OCI-LY3 (cell line): ENCODE results near the gene LSS.

Source experiments
- H2AFZ ChIP-seq: fragments of 200-600, 300-600 bp; shearing (Covaris generic); 2 replicates; pipeline ENCODE4 v1.6.0; 2014; ENCODE audit warnings: antibody characterized with exemption, low read depth, low read length
- H3K27ac ChIP-seq: fragments of 200-600, 300-600 bp; sonication (generic); 2 replicates; pipeline ENCODE4 v1.5.1; 2014; ENCODE audit warnings: mild to moderate bottlenecking, low read length, moderate library complexity, mixed read lengths
- H3K27me3 ChIP-seq: fragments of 200-600, 300-600 bp; sonication (generic); 2 replicates; pipeline ENCODE4 v1.6.1; 2014; ENCODE audit warnings: low read depth, low read length, mixed read lengths
- H3K36me3 ChIP-seq: fragments of 200-600, 300-600 bp; sonication (generic); replicated peaks from 2 replicates; pipeline ENCODE3; 2014; ENCODE audit warnings: low read depth, low read length, mixed read lengths
- H3K4me1 ChIP-seq: fragments of 300-600, 200-600 bp; sonication (generic); 2 replicates; pipeline ENCODE4 v1.6.1; 2014; ENCODE audit warnings: low read length, mixed read lengths
- H3K4me2 ChIP-seq: fragments of 200-600, 300-600 bp; sonication (generic); 2 replicates; pipeline ENCODE4 v1.6.1; 2014; ENCODE audit warnings: low read length, mixed read lengths
- H3K4me3 ChIP-seq: fragments of 300-600, 200-600 bp; sonication (generic); 2 replicates; pipeline ENCODE4 v1.5.1; 2014; ENCODE audit warnings: antibody characterized with exemption, mild to moderate bottlenecking, low read length, moderate library complexity
- H3K79me2 ChIP-seq: fragments of 300-600, 200-600 bp; shearing (Covaris generic); 2 replicates; pipeline ENCODE4 v1.6.1; 2014; ENCODE audit warnings: mild to moderate bottlenecking, low read length, mixed read lengths
- H3K9ac ChIP-seq: fragments of 300-600, 200-600 bp; shearing (Covaris generic); 2 replicates; pipeline ENCODE4 v1.6.0; 2014; ENCODE audit warnings: mild to moderate bottlenecking, low read length, moderate library complexity
- H3K9me3 ChIP-seq: fragments of 200-600, 300-600 bp; shearing (Covaris generic); 2 replicates; pipeline ENCODE4 v1.6.1; 2014; ENCODE audit warnings: low read length, mixed read lengths; ENCODE audit not compliant: insufficient read depth
- H4K20me1 ChIP-seq: fragments of 200-600, 300-600 bp; sonication (generic); 2 replicates; pipeline ENCODE4 v1.6.1; 2016; ENCODE audit warnings: low read length, mixed read lengths; ENCODE audit not compliant: insufficient read depth
- CTCF ChIP-seq: fragments of 200-600, 300-600 bp; sonication (generic); IDR thresholded peaks from 2 replicates; pipeline ENCODE4 v1.5.1; 2014; ENCODE audit warnings: antibody characterized with exemption, low read length, low read depth
- EZH2phosphoT487 ChIP-seq: fragments of 200-600 bp; shearing (Covaris generic); IDR thresholded peaks from 2 replicates; pipeline ENCODE4 v1.6.1; 2018; ENCODE audit warnings: antibody characterized with exemption, mixed run types, low read depth

LSS gene

GRCh38 chr21:46138383-46138970 lies 90.1 kb downstream of the LSS start:
- H3K79me2 ChIP-seq = no peaks in the 10 kb centered on the region
- H3K4me2 ChIP-seq = no peak overlapping the region
- no peaks in the 10 kb centered on the region for H3K36me3 ChIP-seq
- H3K9ac ChIP-seq = no peak overlapping the region
- H3K27ac ChIP-seq = no peak overlapping the region
- no peak overlapping the region for H3K4me3 ChIP-seq
- no peak overlapping the region for H2AFZ ChIP-seq
- no peaks in the 10 kb centered on the region for H3K4me1 ChIP-seq
- H3K9me3 ChIP-seq = no peaks in the 10 kb centered on the region
- H3K27me3 ChIP-seq = no peaks in the 10 kb centered on the region
- H4K20me1 ChIP-seq = no peaks in the 10 kb centered on the region
- TF ChIP-seq EZH2phosphoT487 = no peak
- TF ChIP-seq CTCF = no peak
